Smooth muscle cell (in vitro differentiated cells): ENCODE measurements around the gene NR3C1. TPM values are rescaled to one million over a fixed set of nuclear protein-coding genes. Genes with fewer than 3 reads are reported as not detected.
A peak's percentile ranks its signal among the peaks of the same experiment; 100 is the strongest.

Source experiments
- DNase-seq: peaks from one replicate; lab custom pipeline; 2025; ENCODE audit not compliant: unreplicated experiment; lab: John Stamatoyannopoulos, UW
- H2AFZ ChIP-seq: fragments of 200-600 bp; sonication (generic); 2 replicates; pipeline ENCODE4 v1.6.0; 2016; ENCODE audit warnings: antibody characterized with exemption, low read depth, mild to moderate bottlenecking
- H3F3A ChIP-seq: fragments of 200-600 bp; sonication (generic); 2 replicates; pipeline ENCODE4 v1.6.0; 2017; ENCODE audit warnings: antibody characterized with exemption, low read depth
- H3K27ac ChIP-seq: fragments of 200-600 bp; sonication (generic); 2 replicates; pipeline ENCODE4 v1.5.1; 2016; ENCODE audit warnings: low read depth, mild to moderate bottlenecking
- H3K27me3 ChIP-seq: fragments of 200-600 bp; sonication (generic); 2 replicates; pipeline ENCODE4 v1.6.1; 2016; ENCODE audit warnings: low read depth, mild to moderate bottlenecking
- H3K36me3 ChIP-seq: fragments of 200-600 bp; sonication (generic); 2 replicates; pipeline ENCODE4 v1.5.1; 2016; ENCODE audit warnings: low read depth
- H3K4me1 ChIP-seq: fragments of 200-600 bp; sonication (generic); 2 replicates; pipeline ENCODE4 v1.5.1; 2016; ENCODE audit warnings: low read depth
- H3K4me2 ChIP-seq: fragments of 200-600 bp; sonication (generic); 2 replicates; pipeline ENCODE4 v1.6.0; 2016; ENCODE audit warnings: mild to moderate bottlenecking
- H3K4me3 ChIP-seq: fragments of 200-600 bp; sonication (generic); 2 replicates; pipeline ENCODE4 v1.5.1; 2016; ENCODE audit warnings: mild to moderate bottlenecking
- H3K79me2 ChIP-seq: fragments of 200-600 bp; sonication (generic); 2 replicates; pipeline ENCODE4 v1.6.0; 2016; ENCODE audit warnings: low read depth, mild to moderate bottlenecking
- H3K9ac ChIP-seq: fragments of 200-600 bp; sonication (generic); 2 replicates; pipeline ENCODE4 v1.6.0; 2016; ENCODE audit warnings: low read depth
- H3K9me3 ChIP-seq: fragments of 200-600 bp; sonication (generic); replicated peaks from 2 replicates; pipeline ENCODE4 v1.5.1; 2016; ENCODE audit warnings: low read depth
- H4K20me1 ChIP-seq: fragments of 200-600 bp; sonication (generic); 2 replicates; pipeline ENCODE4 v1.6.0; 2016; ENCODE audit warnings: low read depth
- WGBS: methylation state at CpG from one replicate; pipeline ENCODE4 v1.1.7; 2016; ENCODE audit warnings: low lambda C conversion rate; 5-methylcytosine and 5-hydroxymethylcytosine counted together
- polyA plus RNA-seq: library from polyadenylated mRNA; unstranded; fragments of >200 nt; fragmentation: Nextera tagmentation; extraction: Ambion mirVana; gene quantifications from 2 replicates; pipeline ENCODE4 v1.2.1, GENCODE V29; 2016
- total RNA-seq: library from RNA; depleted of rRNA; stranded (reverse); fragments of >200 nt; gene quantifications from 2 replicates; pipeline ENCODE4 v1.2.3, GENCODE V29; 2014
- TF ChIP-seq, protein P1 (sequence below): fragments of 200-600 bp; sonication (generic); IDR thresholded peaks from 2 replicates; pipeline ENCODE4 v1.5.1; 2017; ENCODE audit warnings: borderline replicate concordance, mild to moderate bottlenecking, antibody characterized with exemption; ENCODE audit not compliant: insufficient read depth, poor library complexity, severe bottlenecking

The NR3C1 gene
- total and polyA plus RNA-seq, 2 experiments from 2014 or later = 76.5 to 101 TPM

GRCh38 chr5:143447983-143448382, 44.5 kb upstream of the NR3C1 start:
- Histone ChIP-seq H3K79me2 (no peaks in the 10 kb centered on the region), H3K36me3 (no peaks in the 10 kb centered on the region), H2AFZ (peak overlapping the region; percentile 39), H3K27me3 (no peaks in the 10 kb centered on the region), H3K4me1 (peaks cover 11% of the 10 kb centered on the region), H3F3A (no peaks in the 10 kb centered on the region), H3K27ac (no peak overlapping the region), H3K9ac (no peak overlapping the region), H3K9me3 (no peaks in the 10 kb centered on the region), H3K4me2 (no peak overlapping the region), H3K4me3 (no peak overlapping the region), H4K20me1 (no peaks in the 10 kb centered on the region)
- TF ChIP-seq, protein P1, sequence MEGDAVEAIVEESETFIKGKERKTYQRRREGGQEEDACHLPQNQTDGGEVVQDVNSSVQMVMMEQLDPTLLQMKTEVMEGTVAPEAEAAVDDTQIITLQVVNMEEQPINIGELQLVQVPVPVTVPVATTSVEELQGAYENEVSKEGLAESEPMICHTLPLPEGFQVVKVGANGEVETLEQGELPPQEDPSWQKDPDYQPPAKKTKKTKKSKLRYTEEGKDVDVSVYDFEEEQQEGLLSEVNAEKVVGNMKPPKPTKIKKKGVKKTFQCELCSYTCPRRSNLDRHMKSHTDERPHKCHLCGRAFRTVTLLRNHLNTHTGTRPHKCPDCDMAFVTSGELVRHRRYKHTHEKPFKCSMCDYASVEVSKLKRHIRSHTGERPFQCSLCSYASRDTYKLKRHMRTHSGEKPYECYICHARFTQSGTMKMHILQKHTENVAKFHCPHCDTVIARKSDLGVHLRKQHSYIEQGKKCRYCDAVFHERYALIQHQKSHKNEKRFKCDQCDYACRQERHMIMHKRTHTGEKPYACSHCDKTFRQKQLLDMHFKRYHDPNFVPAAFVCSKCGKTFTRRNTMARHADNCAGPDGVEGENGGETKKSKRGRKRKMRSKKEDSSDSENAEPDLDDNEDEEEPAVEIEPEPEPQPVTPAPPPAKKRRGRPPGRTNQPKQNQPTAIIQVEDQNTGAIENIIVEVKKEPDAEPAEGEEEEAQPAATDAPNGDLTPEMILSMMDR = no peak
- DNase-seq = no peak
- WGBS = 61% methylated on average over 1 of the region's 1 CpG

GRCh38 chr5:143446535-143447226, 43.2 kb upstream of the NR3C1 start:
- H3K4me2 ChIP-seq = no peak overlapping the region
- WGBS = 68% methylated on average over 1 of the region's 1 CpG
- H3K9ac ChIP-seq = no peak overlapping the region

GRCh38 chr5:143445776-143446175, 42.3 kb upstream of the NR3C1 start:
- Histone ChIP-seq H3K36me3 (no peaks in the 10 kb centered on the region), H3K27ac (no peak overlapping the region), H3K4me3 (no peak overlapping the region), H2AFZ (peak overlapping the region; percentile 20), H3K9ac (no peak overlapping the region), H3F3A (peaks cover under 1% of the 10 kb centered on the region), H4K20me1 (no peaks in the 10 kb centered on the region), H3K4me2 (no peak overlapping the region), H3K79me2 (no peaks in the 10 kb centered on the region), H3K27me3 (no peaks in the 10 kb centered on the region), H3K9me3 (no peaks in the 10 kb centered on the region), H3K4me1 (peaks cover 11% of the 10 kb centered on the region)
- 12% methylated on average over 3 of the region's 3 CpGs for WGBS
- DNase-seq = no peak
- TF ChIP-seq, protein P1 = no peak

More at GRCh38 chr5:143446535-143447226, 43.2 kb upstream of the NR3C1 start:
- H3K4me3 ChIP-seq = no peak overlapping the region
- no peak for DNase-seq
- no peaks in the 10 kb centered on the region for H3F3A ChIP-seq
- no peaks in the 10 kb centered on the region for H3K79me2 ChIP-seq
- no peaks in the 10 kb centered on the region for H3K27me3 ChIP-seq
- H3K9me3 ChIP-seq = no peaks in the 10 kb centered on the region
- TF ChIP-seq, protein P1 = no peak
- peak overlapping the region; percentile 20 for H2AFZ ChIP-seq
- no peak overlapping the region for H3K27ac ChIP-seq
- no peaks in the 10 kb centered on the region for H3K36me3 ChIP-seq
- H3K4me1 ChIP-seq = peaks cover 11% of the 10 kb centered on the region
- no peaks in the 10 kb centered on the region for H4K20me1 ChIP-seq

- Histone ChIP-seq H3K4me1 (peaks cover 11% of the 10 kb centered on the region), H3K79me2 (no peaks in the 10 kb centered on the region), H3K27me3 (no peaks in the 10 kb centered on the region), H3K27ac (no peak overlapping the region), H3K36me3 (no peaks in the 10 kb centered on the region), H3K4me2 (no peak overlapping the region), H3K9ac (no peak overlapping the region), H4K20me1 (no peaks in the 10 kb centered on the region), H3F3A (peaks cover 3% of the 10 kb centered on the region), H3K4me3 (no peak overlapping the region), H2AFZ (no peak overlapping the region), H3K9me3 (no peaks in the 10 kb centered on the region)
- TF ChIP-seq, protein P1 = no peak
- no peak for DNase-seq
- WGBS = 100% methylated on average over 1 of the region's 1 CpG
These were observed 39.8 kb upstream of the NR3C1 start for GRCh38 chr5:143443330-143443729.
